CD14-positive monocyte (primary cell): ENCODE data around the gene MLN. TPM values are rescaled to one million over a fixed set of nuclear protein-coding genes. Genes with fewer than 3 reads are reported as not detected.

Experiments
- DNase-seq, 3 donors: peaks; one replicate each; pipeline ENCODE4 v3.0.0-alpha.2; 2011 to 2022
- H2AFZ ChIP-seq: 2 replicates; pipeline ENCODE4 v1.6.0; 2012; ENCODE audit warnings: mild to moderate bottlenecking, low read depth, low read length, inconsistent platforms; ENCODE audit not compliant: insufficient read depth, poor library complexity, severe bottlenecking
- H3K27ac ChIP-seq, 2 donors: 1 replicate in 1 of 2; 2 replicates in 1 of 2; pipeline ENCODE4 v1.5.1; 2012 to 2013; ENCODE audit warnings: low read length in 2 of 2, control low read depth in 1 of 2, inconsistent platforms in 1 of 2, low read depth in 1 of 2, mild to moderate bottlenecking in 1 of 2
- H3K27me3 ChIP-seq, 2 donors: one replicate each; pipeline versions ENCODE4 v1.6.0 to v1.6.1; 2011 to 2013; ENCODE audit warnings: low read length in 2 of 2; ENCODE audit not compliant: control insufficient read depth in 2 of 2, insufficient read depth in 2 of 2
- H3K36me3 ChIP-seq, 2 donors: replicated peaks in 1 of 2; 1 replicate in 1 of 2; 2 replicates in 1 of 2; pipeline versions ENCODE4 v1.5.1 to v1.6.1; 2012 to 2013; ENCODE audit warnings: low read length in 2 of 2, control low read depth in 1 of 2, inconsistent platforms in 1 of 2, mild to moderate bottlenecking in 1 of 2; ENCODE audit not compliant: insufficient read depth in 2 of 2, control insufficient read depth in 1 of 2
- H3K4me1 ChIP-seq, 2 donors: 1 replicate in 1 of 2; 2 replicates in 1 of 2; pipeline versions ENCODE4 v1.5.1 to v1.6.1; 2012 to 2013; ENCODE audit warnings: low read length in 2 of 2, control low read depth in 1 of 2, inconsistent platforms in 1 of 2, mild to moderate bottlenecking in 1 of 2, moderate library complexity in 1 of 2; ENCODE audit not compliant: insufficient read depth in 2 of 2, control insufficient read depth in 1 of 2
- H3K4me2 ChIP-seq: replicated peaks from 2 replicates; pipeline ENCODE3; 2012; ENCODE audit warnings: low read length, moderate library complexity, mild to moderate bottlenecking; ENCODE audit not compliant: poor library complexity, severe bottlenecking; ENCODE audit errors: extremely low read depth
- H3K4me3 ChIP-seq, 3 experiments: fragments of 200-600 bp in 1 of 3; sonication (generic) in 1 of 3; replicated peaks in 1 of 3; 1 replicate in 2 of 3; 2 replicates in 1 of 3; pipeline ENCODE4 v1.5.1; 2011 to 2013; ENCODE audit warnings: low read length in 3 of 3, mild to moderate bottlenecking in 3 of 3, control low read depth in 2 of 3, low read depth in 2 of 3, inconsistent platforms in 1 of 3, moderate library complexity in 1 of 3
- H3K79me2 ChIP-seq: 2 replicates; pipeline ENCODE4 v1.6.0; 2012; ENCODE audit warnings: mild to moderate bottlenecking, control low read depth, inconsistent platforms, low read length, moderate library complexity; ENCODE audit not compliant: insufficient read depth
- H3K9ac ChIP-seq: 2 replicates; pipeline ENCODE4 v1.6.0; 2017; ENCODE audit warnings: low read length, mild to moderate bottlenecking; ENCODE audit not compliant: insufficient read depth, poor library complexity, severe bottlenecking
- H3K9me3 ChIP-seq, 2 donors: replicated peaks in 1 of 2; 1 replicate in 1 of 2; 2 replicates in 1 of 2; pipeline versions ENCODE4 v1.5.1 to v1.6.1; 2012 to 2013; ENCODE audit warnings: low read length in 2 of 2, control low read depth in 1 of 2; ENCODE audit not compliant: control insufficient read depth in 1 of 2, insufficient read depth in 1 of 2
- H4K20me1 ChIP-seq: 2 replicates; pipeline ENCODE4 v1.6.0; 2012; ENCODE audit warnings: mild to moderate bottlenecking, low read length, control low read depth, moderate library complexity; ENCODE audit not compliant: insufficient read depth
- H3K27ac Mint-ChIP-seq, 7 donors: one replicate each; pipeline ENCODE4 v1.8.0; 2020; ENCODE audit warnings: mild to moderate bottlenecking in 7 of 7, mixed read lengths in 7 of 7, moderate library complexity in 6 of 7, inconsistent platforms in 2 of 7
- H3K27me3 Mint-ChIP-seq, 3 donors: one replicate each; pipeline ENCODE4 v1.8.0; 2021 to 2022; ENCODE audit warnings: low read depth in 3 of 3, mild to moderate bottlenecking in 3 of 3, mixed read lengths in 3 of 3, moderate library complexity in 3 of 3, inconsistent platforms in 1 of 3
- H3K36me3 Mint-ChIP-seq, 2 donors: one replicate each; pipeline ENCODE4 v1.8.0; 2020; ENCODE audit warnings: mixed read lengths in 2 of 2, inconsistent platforms in 1 of 2, mild to moderate bottlenecking in 1 of 2
- H3K4me1 Mint-ChIP-seq: one replicate; pipeline ENCODE4 v1.8.0; 2020; ENCODE audit warnings: mild to moderate bottlenecking, mixed read lengths
- H3K4me3 Mint-ChIP-seq, 2 donors: one replicate each; pipeline ENCODE4 v1.8.0; 2020; ENCODE audit warnings: mild to moderate bottlenecking in 2 of 2, mixed read lengths in 2 of 2, moderate library complexity in 1 of 2
- H3K9me3 Mint-ChIP-seq, 7 donors: one replicate each; pipeline ENCODE4 v1.8.0; 2020 to 2022; ENCODE audit warnings: mixed read lengths in 7 of 7, mild to moderate bottlenecking in 6 of 7, moderate library complexity in 6 of 7, inconsistent platforms in 2 of 7
- CTCF ChIP-seq: fragments of 200-600 bp; IDR thresholded peaks from one replicate; pipeline ENCODE4 v1.8.0; 2022; ENCODE audit warnings: antibody characterized with exemption, mild to moderate bottlenecking
- WGBS: methylation state at CpG from one replicate; pipeline ENCODE4 v1.1.5; 2013; ENCODE audit warnings: missing lambda C conversion rate; ENCODE audit not compliant: insufficient coverage; 5-methylcytosine and 5-hydroxymethylcytosine counted together
- intact Hi-C, 2 donors: fragments of 100-400 bp; cut with micrococcal nuclease; formaldehyde crosslinking; loops; one replicate each; pipeline versions ENCODE4 v1.15.0 to v1.15.1; 2023
- polyA plus RNA-seq, 3 donors: library from polyadenylated mRNA; depleted of rRNA in 1 of 3; unstranded in 2 of 3; stranded (reverse) in 1 of 3; fragments of 300-500 nt in 2 of 3; fragments of >200 nt in 1 of 3; fragmentation: Illumina TruSeq in 2 of 3; gene quantifications; 1 replicate in 2 of 3; 2 replicates in 1 of 3; pipeline ENCODE4 v1.2.3, GENCODE V29; 2012 to 2021

The MLN gene
- polyA plus RNA-seq, 3 donors: not detected

- Histone ChIP-seq H3K4me3 (no peak overlapping the region), H4K20me1 (peaks cover 35% of the 10 kb centered on the region), H3K9me3 (no peaks in the 10 kb centered on the region), H3K36me3 (peaks cover 32 to 39% of the 10 kb centered on the region in 2 donors), H3K4me2 (no peak overlapping the region), H3K79me2 (no peaks in the 10 kb centered on the region), H2AFZ (no peak overlapping the region), H3K4me1 (peaks cover 0 to 4% of the 10 kb centered on the region in 2 donors), H3K27ac (no peak overlapping the region), H3K9ac (no peak overlapping the region), H3K27me3 (peaks cover 0 to 15% of the 10 kb centered on the region in 2 donors)
- no peak overlapping the region for H3K27ac Mint-ChIP-seq
- peaks cover 3 to 21% (median 14%) of the 10 kb centered on the region in 3 donors for H3K27me3 Mint-ChIP-seq
- peaks cover 9% of the 10 kb centered on the region for H3K4me1 Mint-ChIP-seq
- TF ChIP-seq CTCF: no peak
- DNase-seq: no peak
- H3K36me3 Mint-ChIP-seq: peaks cover 36 to 40% of the 10 kb centered on the region in 2 donors
- intact Hi-C loops: loop anchor here (2.0 to 10.0 kb wide), 2 partner anchors 256 to 384 kb away; no protein-coding TSS in a partner anchor
- WGBS: no CpG with 5 or more reads among the region's 3 CpGs
- H3K4me3 Mint-ChIP-seq: no peak overlapping the region
- no peaks in the 10 kb centered on the region for H3K9me3 Mint-ChIP-seq
Observed at GRCh38 chr6:33770833-33771145, 33.0 kb downstream of the MLN start.

- Histone ChIP-seq H3K79me2 (no peaks in the 10 kb centered on the region), H3K9me3 (no peaks in the 10 kb centered on the region), H2AFZ (no peak overlapping the region), H4K20me1 (peaks cover 33% of the 10 kb centered on the region), H3K9ac (no peak overlapping the region), H3K27ac (no peak overlapping the region), H3K4me3 (no peak overlapping the region), H3K4me1 (peaks cover 0 to 4% of the 10 kb centered on the region in 2 donors), H3K36me3 (peaks cover 27 to 34% of the 10 kb centered on the region in 2 donors), H3K4me2 (no peak overlapping the region), H3K27me3 (peaks cover 0 to 15% of the 10 kb centered on the region in 2 donors)
- H3K4me1 Mint-ChIP-seq: peaks cover 9% of the 10 kb centered on the region
- intact Hi-C loops: loop anchor here (2.0 to 10.0 kb wide), 2 partner anchors 257 to 385 kb away; no protein-coding TSS in a partner anchor
- 43% methylated on average over 8 of the region's 14 CpGs for WGBS
- peak overlapping the region in 1 of 7 donors; percentile 40 for H3K27ac Mint-ChIP-seq
- TF ChIP-seq CTCF: no peak
- H3K9me3 Mint-ChIP-seq: no peaks in the 10 kb centered on the region
- no peak for DNase-seq
- peaks cover 31 to 35% of the 10 kb centered on the region in 2 donors for H3K36me3 Mint-ChIP-seq
- peaks cover 3 to 21% (median 14%) of the 10 kb centered on the region in 3 donors for H3K27me3 Mint-ChIP-seq
- no peak overlapping the region for H3K4me3 Mint-ChIP-seq
Observed at GRCh38 chr6:33770124-33770832, 33.5 kb downstream of the MLN start.
